ENCODE results near the gene CFAP97D2.
A peak's percentile ranks its signal among the peaks of the same experiment; 100 is the strongest.
"Not testable (repeated sequence)": the region's sequence is repeated elsewhere in the genome, so short reads cannot be mapped to it uniquely, and the experiment has no call there.

Gene CFAP97D2

DNA sequence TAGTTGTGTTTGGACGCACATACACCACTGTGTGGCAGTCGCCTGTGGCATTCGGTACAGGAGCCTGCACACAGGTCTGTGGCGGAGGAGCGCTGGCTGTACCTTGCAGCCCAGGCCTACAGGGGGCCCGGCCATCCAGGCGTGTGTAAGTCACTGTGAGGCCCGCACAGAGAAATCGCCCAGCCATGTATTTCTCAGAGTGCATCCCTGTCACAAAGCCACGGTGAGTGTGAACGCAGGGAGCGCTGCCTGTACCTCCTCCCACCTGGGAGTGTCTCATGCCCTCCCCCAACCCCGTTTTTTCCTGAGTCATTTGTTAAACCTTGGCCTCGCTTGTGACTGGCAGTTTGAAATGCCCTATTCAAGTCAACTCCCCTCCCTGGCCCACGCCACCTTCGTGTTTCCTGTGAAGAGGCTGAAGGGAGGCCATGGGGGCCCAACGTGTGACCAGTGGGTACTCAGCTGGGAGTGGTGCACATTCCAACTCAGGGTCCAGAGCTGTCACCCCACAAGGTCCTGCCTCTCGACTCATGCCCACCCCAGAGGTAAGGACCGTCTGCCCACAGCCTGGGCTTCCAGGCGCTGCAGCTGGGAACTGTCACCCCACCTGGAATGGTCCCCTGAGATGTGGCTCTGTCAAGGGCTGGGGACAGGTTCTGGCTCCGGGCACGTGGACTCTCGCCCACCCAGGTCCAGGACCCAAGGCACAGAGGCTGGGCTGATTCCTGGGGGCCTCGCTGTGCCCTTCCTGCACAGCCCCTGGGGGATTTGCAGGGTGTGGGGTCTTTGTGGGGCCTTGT lies 35.1 kb upstream of the CFAP97D2 start:
- no peak for DNase-seq

DNA sequence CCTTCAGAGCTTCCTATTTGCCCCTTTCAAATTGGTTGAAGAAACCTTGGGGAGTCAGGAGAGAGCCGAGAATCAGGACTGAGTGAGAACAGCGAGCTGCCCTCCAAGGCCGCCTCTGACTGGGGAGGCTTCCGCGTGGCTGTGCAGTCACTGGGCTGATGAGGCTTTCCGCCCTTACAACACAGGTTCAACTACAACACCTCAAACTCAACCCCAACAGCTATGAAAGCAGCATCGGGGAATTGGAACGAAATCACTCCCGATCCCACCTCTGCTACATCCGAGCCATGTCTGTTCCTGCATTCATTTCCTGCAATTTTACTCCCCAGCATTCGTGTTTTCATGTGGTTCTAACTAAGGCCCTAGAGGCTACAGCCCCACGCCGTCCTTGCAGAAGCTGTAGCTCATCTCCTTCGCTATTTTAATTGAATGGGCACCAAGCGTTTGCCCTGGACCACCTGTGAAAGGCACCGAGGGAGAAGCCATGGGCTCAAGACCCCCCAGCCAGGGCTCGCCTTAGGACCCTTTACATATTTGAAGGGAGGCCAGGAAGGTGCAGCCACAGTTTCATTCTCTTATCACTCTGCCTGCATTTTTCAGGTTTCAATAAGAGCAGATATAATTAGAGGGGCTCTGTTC lies 34.3 kb upstream of the CFAP97D2 start:
- DNase-seq = no peak

DNA sequence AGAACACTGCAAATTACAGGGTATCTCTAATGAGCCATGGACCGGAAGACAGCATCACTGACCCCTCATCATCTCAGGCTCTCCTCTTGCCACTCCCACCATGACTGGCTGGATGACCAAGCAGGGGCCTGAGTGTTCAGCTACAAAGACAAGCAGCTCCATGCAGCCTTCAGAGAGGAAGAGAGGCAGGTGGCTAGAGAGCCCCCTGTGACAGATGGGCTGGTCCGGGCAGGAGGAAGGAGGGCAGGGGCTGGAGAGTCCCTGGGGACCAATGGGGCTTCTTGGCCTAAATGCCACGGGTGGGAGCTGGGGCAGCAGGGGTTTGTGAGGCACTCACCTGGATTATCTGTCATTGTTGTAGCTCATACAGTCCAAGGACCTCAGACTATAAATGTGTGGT lies 33.8 kb upstream of the CFAP97D2 start:
- no peak for DNase-seq

DNA sequence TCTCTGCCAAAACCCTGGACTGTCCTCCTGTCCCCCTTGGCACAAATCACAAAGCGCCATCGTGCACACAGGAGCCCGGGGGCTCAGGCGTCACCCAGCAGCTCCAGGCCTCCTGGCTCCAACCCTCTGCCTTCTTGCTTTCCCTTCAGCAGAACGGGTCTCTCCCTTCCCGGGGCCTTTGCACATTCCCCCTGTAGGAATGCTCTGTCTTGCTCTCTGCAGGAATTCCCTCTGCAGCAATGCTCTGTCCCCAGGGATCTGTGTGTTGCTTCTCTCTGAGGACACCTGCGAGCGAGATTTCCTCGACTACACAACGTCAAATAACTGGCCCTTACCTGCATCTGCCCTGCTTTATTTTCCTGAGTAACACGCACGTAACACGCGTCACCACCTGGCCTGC lies 33.3 kb upstream of the CFAP97D2 start:
- DNase-seq = no peak

DNA sequence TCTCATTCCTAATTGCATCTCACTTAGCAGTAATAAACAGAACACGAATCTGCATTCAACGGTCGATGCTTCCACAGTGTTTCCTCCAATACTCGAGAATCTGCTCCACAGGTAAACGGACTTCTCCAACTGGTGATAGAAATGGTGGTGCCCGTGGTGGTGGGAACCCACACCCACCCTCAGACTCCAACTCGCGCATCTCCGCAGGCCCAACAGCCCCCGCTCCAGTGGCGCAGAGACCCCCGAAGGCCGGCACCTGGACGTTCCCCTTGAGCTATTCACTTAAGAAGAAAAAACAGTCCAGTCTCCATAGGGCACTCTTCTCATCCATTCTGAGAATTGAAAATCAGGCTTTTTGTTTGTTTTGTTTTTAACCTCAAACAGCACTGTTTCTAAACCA lies 32.9 kb upstream of the CFAP97D2 start:
- DNase-seq = no peak

DNA sequence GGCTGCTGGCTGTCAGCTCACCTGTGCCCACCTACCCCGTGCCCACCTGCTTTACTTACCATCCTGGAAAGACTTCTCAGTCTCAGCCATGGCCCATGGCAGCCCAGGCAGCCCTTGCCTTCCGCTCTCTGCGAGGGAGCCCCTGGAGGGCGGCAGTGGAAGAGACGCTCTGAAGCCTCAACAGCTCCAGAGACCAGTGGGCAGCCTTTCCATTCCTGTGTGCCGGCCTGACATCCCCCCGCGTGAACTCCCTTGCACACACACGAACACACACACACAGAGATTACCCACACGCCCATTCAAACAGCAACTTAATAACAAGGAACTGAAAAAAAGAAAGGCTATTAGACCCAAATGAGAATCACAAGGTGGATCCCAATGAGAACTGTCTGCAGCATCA lies 32.4 kb upstream of the CFAP97D2 start:
- DNase-seq = no peak

DNA sequence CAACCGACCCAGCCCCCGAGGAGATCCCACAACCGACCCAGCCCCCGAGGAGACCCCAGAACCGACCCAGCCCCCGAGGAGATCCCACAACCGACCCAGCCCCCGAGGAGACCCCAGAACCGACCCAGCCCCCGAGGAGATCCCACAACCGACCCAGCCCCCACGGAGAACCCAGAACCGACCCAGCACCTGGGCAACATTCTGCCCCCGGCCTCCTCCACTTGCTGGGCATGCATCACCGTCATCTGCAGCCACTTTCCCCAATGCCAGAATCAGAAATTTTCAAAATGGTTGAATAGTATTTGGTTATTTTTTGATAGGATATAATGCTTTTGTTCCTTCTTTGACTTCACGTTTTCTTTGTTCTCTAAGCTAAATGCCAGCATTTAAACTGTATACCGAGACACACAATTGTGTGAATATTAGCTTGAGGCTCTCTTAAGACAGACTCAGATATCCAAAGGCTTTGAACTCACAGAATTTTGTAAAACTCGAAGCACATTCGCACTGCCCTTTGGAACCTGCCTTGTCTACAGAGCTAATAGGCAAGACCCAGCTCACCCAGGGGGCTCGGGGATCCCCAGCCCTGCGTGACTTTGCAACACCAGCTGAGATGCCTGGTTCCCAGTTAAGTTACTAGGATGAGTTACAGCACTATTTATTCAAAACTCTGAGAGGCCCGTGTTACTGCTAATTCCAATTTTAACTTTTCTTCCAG lies 31.1 kb upstream of the CFAP97D2 start:
- no peak for DNase-seq

DNA sequence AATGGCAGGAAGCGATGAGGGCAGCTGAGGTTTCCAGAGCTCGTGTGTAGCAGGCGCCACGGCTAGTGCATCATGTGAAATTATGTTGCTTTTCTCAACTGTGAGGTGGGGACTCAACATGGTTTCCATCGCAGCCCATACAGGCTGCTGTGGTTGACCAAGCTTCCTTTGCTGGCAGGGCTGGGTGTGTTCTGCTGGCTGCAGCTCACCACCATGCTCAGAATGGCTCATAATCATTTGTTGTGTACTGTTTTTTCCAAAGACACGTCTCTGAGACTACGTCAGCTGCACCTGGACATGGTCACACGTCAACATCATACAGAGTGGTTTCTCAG lies 30.6 kb upstream of the CFAP97D2 start:
- DNase-seq = no peak

DNA sequence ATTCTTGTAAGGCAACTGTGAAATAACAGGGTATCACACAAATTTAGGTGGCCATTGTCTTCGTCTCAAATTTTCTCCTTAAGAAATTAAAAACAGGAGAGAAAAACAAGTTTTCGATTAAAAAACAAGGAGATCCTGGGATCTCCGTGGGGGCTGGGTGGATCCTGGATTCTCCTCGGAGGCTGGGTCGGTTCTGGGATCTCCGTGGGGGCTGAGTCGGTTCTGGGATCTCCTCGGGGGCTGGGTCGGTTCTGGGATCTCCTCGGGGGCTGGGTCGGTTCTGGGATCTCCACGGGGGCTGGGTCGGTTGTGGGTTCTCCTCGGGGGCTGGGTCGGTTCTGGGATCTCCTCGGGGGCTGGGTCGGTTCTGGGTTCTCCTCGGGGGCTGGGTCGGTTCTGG lies 30.2 kb upstream of the CFAP97D2 start:
- not testable (repeated sequence) for DNase-seq

DNA sequence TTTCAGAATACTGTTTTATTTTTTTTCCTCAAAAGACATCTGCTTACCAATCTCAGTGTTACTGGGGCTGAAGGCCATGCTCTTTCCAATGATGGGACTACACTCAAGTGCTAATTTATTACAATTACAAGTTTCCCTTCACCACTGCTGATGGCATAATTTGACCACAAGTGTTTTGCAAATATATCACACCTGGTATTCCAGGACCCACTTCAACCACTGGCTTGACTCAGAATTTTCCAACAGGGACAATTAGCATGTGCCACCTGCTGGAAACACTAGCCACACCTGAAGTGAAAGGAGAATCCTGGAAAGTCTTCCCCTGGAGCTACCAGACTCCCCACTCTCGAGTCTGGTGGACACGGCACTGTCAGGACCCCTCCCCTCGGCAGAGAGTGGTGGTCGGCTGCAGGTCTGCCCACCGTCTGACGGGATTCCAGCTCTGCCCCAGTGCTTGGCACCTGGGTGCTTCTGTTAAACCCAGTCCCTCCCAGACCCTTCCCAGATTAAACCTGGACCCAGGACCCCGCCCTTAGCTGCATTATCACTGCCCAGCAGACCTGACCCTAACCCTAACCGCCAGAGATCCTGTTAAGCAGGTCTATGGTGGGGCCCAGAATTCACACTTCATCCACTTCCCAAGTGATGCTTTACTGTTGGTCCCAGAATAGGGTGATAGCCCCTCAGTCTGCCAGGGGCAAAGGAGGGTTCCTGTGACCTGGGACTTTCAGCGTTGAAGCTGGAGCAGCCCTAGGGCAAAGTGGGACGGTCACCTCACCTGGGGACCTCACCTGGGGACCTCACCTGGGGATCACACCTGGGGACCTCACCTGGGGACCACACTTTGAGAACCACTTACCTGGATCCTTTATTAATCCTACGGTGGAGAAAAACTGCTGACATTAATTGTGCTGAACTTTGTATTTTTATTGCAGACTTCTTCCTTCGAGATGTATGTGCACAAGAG lies 29.0 kb upstream of the CFAP97D2 start:
- DNase-seq = peak; percentile 80

DNA sequence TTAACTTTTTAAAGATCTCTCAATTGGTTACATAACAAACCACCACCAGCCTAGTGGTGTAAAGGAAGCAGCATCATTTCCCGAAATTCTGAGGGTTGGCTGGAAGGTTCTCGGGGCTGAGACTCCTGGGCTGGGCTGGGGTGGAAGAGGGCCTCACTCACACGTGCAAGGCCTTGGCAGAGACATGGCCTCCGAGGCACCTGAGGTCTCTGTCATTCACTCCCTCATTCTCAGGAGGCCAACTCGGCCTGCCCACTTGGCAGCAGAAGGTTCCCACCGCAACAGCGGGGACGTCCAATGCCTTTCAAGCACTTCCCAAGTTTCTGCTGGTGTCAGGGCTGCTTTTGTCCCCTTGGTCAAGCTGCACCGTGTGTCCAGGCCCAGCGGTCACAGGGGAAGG lies 28.0 kb upstream of the CFAP97D2 start:
- DNase-seq = no peak

DNA sequence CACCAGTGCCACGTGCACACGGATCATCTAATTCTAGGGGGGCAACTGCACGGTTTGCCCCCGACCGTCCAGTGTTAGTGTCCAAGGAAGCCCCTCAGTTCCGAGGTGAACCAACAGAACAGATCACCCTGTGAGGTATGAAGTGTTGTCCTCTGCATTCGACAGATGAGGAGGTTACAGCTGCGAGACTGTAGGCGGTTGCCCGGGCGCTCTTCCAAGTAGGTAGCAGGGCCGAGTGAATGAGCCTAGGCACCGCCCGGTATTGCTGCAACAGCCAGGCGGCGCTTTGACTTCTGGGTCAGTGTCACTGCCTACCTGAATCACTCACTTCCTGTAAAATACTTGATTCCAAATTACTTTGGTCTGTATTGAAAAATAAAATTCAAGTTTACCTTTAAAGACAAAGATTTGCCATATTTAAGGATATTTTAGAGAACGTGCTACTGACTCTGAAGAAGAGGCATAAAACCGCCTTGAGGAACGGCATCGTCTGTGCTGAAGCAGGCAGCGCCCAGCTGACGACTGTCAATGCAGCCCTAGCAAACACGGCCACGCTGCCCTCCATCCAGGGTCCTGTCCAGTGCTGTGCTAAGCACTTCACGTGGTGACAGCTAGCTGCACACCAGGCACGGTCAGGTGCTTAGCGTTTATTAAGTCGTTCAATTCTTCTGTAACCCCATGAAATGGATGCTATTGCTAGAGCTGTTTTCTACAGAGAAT lies 27.3 kb upstream of the CFAP97D2 start:
- DNase-seq = peak; percentile 60

DNA sequence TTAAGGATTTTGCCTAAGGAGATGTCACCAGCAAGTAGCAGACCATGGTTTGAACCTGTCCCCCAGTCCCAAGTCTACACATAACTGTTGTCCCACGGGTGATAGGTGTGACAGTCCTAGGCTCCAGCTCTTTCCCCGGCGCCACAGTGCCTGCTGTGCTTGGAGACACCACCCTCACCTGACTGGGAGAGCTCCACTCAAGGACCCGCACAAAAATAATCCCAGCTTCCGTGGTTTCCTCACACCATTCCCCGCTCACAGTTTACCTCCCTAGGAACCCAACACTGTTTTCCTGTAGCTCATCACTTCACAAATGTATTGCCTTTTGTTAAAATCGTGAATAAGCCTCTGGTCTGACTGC lies 26.8 kb upstream of the CFAP97D2 start:
- DNase-seq = no peak

DNA sequence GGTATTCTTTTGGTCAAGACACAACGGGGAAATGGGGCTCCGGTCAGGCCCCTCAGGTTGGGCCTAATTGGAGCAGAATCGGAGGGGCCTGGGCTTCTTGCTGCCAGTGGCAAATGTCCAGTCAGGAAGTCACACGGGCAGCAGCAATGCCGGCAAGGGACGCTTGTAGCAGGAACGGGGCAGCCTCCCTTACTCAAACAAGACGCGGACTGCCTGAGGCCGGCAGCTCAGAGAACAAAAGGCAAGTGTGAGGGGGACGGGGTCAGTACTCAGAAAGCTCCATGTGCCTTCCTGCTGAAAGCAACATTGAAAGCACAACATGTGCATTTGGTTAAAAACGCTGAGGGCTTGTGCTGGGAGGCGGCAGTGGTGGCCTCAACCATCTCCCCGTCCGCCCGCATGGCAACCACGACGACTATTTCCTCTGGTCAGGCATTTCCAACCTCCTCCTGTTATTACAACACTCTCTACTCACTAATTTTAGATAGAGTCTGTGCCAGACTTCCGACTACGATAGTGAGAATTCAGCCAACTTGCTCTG lies 26.2 kb upstream of the CFAP97D2 start:
- DNase-seq = no peak

DNA sequence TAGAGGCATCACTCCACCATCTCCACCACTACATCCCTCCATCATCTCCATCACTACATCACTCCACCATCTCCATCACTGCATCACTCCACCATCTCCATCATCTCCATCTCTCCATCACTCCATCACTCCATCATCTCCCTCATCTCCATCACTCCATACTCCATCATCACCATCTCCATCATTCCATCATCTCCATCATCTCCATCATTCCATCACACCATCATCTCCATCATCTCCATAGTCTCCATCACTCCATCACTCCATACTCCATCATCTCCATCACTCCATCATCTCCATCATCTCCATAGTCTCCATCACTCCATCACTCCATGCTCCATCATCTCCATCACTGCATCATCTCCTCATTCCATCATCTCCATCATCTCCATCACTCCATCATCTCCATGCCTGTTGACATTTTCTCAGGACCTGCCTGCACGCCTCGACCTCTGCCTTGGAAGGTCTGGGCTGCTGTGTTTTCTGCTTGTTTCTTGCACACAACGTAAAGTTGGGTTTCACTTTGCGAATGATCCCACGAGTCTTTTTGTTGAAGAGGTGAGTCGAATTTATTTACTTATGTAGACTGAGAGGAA lies 25.5 kb upstream of the CFAP97D2 start:
- no peak for DNase-seq

DNA sequence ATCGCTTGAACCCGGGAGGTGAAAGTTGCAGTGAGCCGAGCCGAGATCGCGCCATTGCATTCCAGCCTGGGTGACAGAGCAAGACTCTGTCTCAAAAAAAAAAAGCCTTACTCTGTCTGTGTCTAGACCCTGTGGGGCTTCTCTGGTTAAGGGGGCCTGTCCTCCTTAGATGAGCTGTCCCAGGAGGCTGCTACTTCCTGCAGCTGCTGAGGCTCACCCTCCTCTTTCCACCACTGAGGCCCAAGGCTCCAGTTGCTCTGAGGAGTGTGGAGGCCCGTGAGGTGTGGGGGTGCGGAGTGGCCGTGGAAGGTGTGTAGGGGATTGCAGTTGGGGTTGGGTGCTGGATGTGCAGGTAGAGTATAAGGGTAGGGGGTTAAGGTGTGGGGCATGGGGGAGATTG lies 24.6 kb upstream of the CFAP97D2 start:
- no peak for DNase-seq

DNA sequence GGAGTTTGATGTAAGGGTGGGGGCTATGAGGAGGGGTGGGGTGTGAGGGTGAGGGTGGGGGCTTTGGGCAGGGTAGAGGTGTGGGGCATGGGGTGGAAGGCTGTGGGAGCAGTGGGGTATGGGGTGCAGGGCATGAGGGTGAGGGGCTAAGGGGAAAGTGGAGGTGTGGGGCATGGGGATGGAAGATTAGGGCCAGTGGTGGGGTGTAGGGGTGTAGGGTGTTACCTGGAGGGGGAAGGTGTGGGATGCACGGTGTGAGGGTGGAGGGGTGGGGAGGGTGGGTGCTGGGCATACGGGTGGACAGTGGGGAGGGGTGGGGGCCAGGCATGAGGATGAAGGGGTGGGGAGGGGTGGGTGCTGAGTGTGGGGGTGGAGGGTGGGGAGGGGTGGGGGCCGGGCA lies 23.7 kb upstream of the CFAP97D2 start:
- no peak for DNase-seq

DNA sequence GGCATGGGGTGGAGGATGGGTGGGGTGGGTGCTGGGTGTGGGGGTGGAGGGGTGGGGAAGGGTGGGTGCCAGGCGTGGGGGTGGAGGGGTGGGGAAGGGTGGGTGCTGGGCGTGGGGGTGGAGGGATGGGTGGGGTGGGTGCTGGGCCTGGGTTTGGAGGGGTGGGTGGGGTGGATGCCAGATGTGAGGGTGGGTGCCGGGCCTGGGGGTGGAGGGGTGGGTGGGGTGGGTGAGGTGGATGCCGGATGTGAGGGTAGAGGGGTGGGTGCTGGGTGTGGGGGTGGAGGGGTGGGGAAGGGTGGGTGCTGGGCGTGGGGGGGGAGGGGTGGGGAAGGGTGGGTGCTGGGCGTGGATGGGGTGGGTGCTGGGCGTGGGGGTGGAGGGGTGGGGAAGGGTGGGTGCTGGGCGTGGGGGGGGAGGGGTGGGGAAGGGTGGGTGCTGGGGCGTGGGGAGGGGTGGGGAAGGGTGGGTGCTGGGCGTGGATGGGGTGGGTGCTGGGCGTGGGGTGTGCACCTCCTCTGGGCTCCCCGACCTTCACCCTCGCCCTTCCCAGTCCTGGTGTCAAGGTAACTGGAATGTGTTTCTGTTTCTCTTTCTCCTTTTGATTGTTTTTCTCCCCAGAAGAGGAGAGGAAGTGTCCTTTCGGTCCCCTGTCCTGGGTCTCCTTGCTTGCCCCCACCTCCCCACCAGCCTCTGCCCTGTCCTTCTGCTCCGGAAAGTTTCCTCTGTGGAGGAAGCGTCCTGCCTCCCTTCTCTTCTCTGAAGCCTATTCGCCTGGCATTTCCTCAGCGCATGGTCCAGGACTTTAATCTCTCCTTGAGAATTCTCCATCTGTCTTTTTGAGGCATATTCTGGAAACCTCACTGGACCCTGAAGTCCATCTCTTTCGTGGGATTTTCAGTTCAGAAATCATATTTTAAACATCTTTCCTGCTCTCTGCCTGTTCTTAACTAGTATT lies 22.9 kb upstream of the CFAP97D2 start:
- no peak for DNase-seq

DNA sequence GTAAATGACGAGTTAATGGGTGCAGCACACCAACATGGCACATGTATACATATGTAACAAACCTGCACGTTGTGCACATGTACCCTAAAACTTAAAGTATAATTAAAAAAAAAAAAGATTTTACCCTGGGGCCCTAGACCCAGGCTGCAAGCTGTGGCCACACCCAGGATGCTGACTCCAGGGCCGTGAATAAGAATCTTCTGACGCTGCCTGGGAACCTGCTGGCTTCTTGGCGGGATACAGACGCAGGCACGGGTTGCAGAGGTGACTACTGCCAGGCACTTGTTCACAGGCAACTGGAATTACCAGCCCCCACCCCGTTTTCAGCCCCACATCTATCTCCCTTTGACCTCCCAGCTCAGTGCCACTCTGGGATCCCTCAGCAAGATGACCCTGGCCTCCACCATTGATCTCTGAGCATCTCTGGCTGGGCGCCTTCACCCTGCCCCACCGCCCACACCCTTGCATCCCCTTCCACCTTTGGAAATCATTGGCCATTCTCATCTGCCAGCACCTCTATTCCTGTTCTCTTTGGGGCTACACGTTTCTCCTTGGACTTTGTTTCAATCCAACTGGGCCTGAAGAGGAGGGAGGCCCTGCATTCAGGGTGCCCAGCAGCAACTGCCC lies 21.1 kb upstream of the CFAP97D2 start:
- no peak for DNase-seq

All from NCI-H2029 treated with DMSO at 0.1 percent for 48 hours (cell line).